ENCODE measurements around the gene CHRNA7.

The CHRNA7 gene

DNA sequence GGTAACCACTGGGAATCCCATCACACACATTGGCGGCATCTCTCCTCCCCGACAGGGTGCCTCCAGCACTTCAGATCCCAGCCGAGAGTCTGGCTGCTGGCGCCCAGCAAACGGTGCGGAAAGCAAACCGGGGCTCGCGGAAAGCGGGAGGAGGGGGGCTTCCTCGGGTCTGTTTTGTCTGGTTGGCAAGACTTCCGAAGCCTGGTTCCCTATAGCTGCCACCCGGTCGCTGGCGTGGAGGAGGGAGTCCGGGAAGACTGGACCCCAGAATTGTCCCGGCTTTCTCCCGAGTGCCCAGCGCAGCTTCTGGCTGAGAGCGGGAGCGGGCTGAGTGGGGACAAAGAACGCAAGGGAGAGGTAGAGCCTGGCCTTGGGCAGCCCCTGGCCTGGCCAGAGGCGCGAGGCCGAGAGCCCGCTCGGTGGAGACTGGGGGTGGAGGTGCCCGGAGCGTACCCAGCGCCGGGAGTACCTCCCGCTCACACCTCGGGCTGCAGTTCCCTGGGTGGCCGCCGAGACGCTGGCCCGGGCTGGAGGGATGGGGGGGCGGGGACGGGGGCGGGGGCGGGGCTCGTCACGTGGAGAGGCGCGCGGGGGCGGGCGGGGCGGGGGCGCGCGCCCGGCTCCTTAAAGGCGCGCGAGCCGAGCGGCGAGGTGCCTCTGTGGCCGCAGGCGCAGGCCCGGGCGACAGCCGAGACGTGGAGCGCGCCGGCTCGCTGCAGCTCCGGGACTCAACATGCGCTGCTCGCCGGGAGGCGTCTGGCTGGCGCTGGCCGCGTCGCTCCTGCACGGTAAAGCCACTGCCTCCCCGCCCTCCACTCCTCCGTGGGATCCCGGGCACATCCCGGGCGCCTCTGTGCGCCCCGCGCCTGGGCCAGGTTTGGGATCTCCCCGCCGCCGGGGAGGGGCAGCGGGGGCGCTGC, at the start of gene CHRNA7:
TSS of gene CHRNA7 (plus strand) at position 654 of the 920 bp plus-strand sequence. CDS start at position 734, 80 bp downstream.
- DNase-seq, result no peak

- no peak for DNase-seq
Measured at GRCh38 chr15:31985607-31986006, 44.7 kb upstream of the CHRNA7 start.

GRCh38 chr15:31993062-31993461, 37.3 kb upstream of the CHRNA7 start:
- no peak for DNase-seq

- no peak for DNase-seq
Measured at GRCh38 chr15:31997711-31998110, 32.6 kb upstream of the CHRNA7 start.

GRCh38 chr15:32003558-32003957, 26.8 kb upstream of the CHRNA7 start:
- DNase-seq, result no peak

DNA sequence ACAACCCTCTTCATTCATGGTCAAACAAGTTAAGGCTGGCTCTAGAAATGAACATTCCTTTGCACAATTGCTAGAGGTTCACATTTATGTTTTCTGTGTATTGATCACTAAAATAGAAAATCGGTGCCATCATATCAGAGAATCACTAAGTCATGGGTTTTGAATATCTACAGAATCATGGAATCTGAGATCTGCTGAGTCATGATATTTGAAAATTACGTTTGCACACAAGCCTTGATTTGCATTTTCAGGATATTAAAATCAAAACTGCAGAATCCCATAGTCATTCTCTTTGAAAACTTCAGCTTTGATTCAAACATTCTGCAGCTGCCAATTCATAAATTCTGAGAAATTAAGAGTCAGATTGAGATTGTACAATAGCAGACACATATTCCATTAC, 26.1 kb upstream of the CHRNA7 start:
- no peak for DNase-seq

- DNase-seq, result no peak
Measured at GRCh38 chr15:32007355-32007960, 22.9 kb upstream of the CHRNA7 start.

- no peak for DNase-seq
Measured at GRCh38 chr15:32014953-32015352, 15.4 kb upstream of the CHRNA7 start.

DNA sequence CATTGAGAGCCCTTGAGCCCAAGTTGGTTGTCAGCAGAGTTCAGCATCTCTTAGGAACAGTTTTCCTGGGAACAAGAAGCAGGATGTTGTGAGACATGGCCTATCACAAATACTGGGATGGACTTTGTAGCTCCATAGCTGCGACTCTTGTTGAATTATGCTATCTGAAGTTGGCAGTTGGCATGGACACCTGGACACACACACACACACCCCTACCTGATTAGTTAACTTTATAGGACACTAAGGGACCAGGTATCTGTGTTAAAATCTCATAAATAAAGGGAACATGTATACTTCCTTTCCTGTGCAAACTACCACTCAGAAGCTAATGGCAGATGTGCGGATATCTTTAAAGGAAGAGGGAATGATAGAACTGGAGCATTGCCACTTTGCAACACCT, 10.2 kb upstream of the CHRNA7 start:
- no peak for DNase-seq

- no peak for DNase-seq
Measured at GRCh38 chr15:32028921-32029320, 1.4 kb upstream of the CHRNA7 start.

DNA sequence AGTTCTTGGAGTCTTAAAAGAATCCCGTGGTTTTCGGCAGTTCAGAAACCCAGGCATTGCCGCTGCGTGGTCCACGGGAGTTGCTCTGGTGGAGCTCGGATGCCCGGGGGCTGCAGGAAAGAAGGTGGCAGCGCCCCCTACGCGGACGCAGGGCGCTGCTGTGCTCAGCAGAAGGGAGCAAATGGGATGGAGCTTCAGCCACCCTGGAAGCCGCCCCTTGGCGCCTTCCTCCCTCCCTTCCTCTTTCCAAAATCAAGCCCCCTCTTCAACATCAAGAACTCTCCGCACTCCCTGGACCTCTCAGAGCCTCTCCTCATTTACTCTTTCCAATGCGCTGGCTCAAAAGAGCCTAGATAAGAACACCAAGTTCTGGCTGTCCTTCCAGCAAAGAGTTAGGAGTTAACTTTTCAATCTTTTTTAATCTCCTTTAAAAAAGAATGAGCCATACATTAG, 880 bp upstream of the CHRNA7 start:
- no peak for DNase-seq

GRCh38 chr15:32030795-32031194, 480 bp downstream of the CHRNA7 start:
- DNase-seq, result no peak

GRCh38 chr15:32033186-32033890, 3.0 kb downstream of the CHRNA7 start:
- no peak for DNase-seq

GRCh38 chr15:32034106-32034505, 3.8 kb downstream of the CHRNA7 start:
- no peak for DNase-seq

DNA sequence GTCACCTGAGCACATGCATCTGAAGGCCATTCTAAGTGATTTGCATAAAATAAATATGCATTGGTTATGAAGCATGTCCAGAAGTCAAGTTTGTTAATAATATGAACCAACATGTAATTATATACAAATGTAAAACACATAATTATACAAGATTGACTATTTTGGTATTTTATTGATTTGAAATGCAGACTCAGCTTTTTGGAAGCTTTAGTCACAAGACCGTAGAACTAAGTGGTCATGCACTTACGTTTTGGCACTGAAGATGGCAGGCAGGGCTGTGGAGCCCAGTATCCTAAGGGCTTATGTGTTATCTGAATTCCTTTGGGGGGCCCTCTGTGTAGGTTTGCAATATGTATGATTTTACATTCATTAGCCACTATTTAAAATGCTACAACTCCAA, 5.0 kb downstream of the CHRNA7 start:
- DNase-seq, result no peak

GRCh38 chr15:32036971-32037370, 6.7 kb downstream of the CHRNA7 start:
- DNase-seq, result no peak

- no peak for DNase-seq
Measured at GRCh38 chr15:32041294-32041693, 11.0 kb downstream of the CHRNA7 start.

DNA sequence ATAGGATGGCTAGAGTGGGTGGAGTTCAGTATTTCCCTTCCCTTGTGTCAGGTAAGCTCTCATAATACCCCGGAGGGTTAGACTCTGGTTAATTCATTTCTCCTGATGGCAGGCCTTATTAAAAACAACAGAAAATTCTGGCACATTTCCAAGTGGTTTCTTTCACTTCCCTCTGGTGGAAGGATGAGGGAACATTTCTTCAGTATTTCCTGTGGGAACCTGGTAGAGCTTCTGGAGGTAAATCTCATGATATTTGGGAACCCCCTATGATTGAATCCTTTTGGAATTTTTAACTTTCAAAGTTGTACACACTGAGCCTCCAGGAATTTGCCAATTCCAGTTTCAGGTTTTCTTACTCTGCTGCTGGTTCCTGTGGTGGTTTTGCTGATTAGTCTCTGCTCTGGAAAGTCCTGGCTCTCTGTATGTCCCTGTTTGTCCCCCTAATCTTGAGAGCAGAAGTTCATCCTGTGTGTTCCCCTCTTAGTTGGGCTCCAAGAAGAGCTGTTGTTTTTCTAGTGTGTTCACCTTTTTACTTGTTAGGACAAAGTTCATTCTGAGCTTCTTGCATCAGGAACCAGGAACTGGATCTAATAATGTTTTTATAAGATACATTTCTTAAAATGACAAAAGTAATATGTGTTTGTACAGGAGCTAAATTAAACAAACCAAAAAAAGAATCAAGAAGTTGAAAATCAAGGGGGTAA, 12.1 kb downstream of the CHRNA7 start:
- no peak for DNase-seq

DNA sequence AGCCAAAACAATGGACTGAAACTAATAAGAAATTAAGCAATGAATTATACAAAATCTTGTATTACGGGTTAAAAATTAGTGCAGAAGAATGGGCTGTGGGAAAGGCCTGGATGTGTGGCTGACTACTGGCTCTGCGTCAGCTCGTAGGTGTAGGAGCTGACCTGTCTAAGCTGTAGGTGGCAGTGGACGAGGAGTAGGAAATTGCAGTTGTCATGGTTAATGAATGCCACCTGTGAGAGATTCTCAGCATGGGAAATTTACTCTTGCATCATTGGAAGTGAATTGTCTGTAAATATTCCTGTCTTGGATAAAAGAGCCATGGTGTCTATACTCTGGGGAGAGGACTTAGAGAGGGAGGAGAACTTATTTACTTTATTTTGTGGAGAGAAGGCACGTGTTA, 23.4 kb downstream of the CHRNA7 start:
- no peak for DNase-seq

DNA sequence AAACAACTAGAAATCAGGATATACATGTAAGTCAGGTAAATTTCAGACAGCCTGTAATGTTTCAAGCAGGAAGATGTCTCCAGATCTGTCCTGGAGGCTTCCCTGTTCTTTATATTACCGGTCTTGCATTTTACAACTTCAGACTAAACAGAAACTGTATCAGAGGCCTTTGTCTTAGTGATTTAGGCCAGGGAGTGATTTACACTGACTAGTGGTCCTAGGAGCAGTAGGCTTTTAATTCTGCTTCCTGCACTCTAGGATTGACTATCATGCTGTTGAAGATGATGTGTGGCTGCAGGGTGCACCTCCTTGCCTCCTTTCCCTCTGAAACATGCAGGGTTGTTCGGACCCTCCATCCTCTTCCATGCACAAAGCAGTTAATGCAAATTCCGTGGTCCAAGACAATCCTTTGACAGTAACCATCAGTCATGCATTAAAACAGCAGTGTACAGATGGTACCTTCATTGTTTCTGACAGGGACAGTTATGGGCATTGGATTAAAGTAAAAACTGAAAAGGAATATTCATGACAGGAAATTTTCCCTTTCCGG, 27.6 kb downstream of the CHRNA7 start:
- DNase-seq, result no peak

- no peak for DNase-seq
Measured at GRCh38 chr15:32060706-32061105, 30.4 kb downstream of the CHRNA7 start.

- DNase-seq, result no peak
Measured at GRCh38 chr15:32067115-32067514, 36.8 kb downstream of the CHRNA7 start.
